ENCODE data around the gene SIL1.

SIL1 gene

GRCh38 chr5:138986186-138986800, 211.9 kb downstream of the SIL1 start:
- DNase-seq (ENCODE audit: extremely low read depth in 1 of 2, low read depth in 1 of 2) = no peak

GRCh38 chr5:138985683-138986082, 212.5 kb downstream of the SIL1 start:
- DNase-seq (ENCODE audit: extremely low read depth in 1 of 2, low read depth in 1 of 2) = no peak

- DNase-seq (ENCODE audit: extremely low read depth in 1 of 2, low read depth in 1 of 2) = no peak
Observed at GRCh38 chr5:138985256-138985655, 212.9 kb downstream of the SIL1 start.

- DNase-seq (ENCODE audit: extremely low read depth in 1 of 2, low read depth in 1 of 2) = no peak
Observed at GRCh38 chr5:138983984-138984383, 214.2 kb downstream of the SIL1 start.

- DNase-seq (ENCODE audit: extremely low read depth in 1 of 2, low read depth in 1 of 2) = no peak
Observed at GRCh38 chr5:138981586-138981985, 216.6 kb downstream of the SIL1 start.

- no peak for DNase-seq (ENCODE audit: extremely low read depth in 1 of 2, low read depth in 1 of 2)
Observed at GRCh38 chr5:138981131-138981530, 217.0 kb downstream of the SIL1 start.

- DNase-seq (ENCODE audit: extremely low read depth in 1 of 2, low read depth in 1 of 2) = no peak
Observed at GRCh38 chr5:138980441-138980840, 217.7 kb downstream of the SIL1 start.

GRCh38 chr5:138979684-138980280, 218.4 kb downstream of the SIL1 start:
- DNase-seq (ENCODE audit: extremely low read depth in 1 of 2, low read depth in 1 of 2) = peak in 1 of 2 donors; percentile 4

GRCh38 chr5:138978581-138978980, 219.6 kb downstream of the SIL1 start:
- DNase-seq (ENCODE audit: extremely low read depth in 1 of 2, low read depth in 1 of 2) = no peak

GRCh38 chr5:138978080-138978479, 220.1 kb downstream of the SIL1 start:
- DNase-seq (ENCODE audit: extremely low read depth in 1 of 2, low read depth in 1 of 2) = no peak

GRCh38 chr5:138975098-138975847, 222.9 kb downstream of the SIL1 start:
- DNase-seq (ENCODE audit: extremely low read depth in 1 of 2, low read depth in 1 of 2) = no peak

- DNase-seq (ENCODE audit: extremely low read depth in 1 of 2, low read depth in 1 of 2) = no peak
Observed at GRCh38 chr5:138974227-138975063, 223.7 kb downstream of the SIL1 start.

- DNase-seq (ENCODE audit: extremely low read depth in 1 of 2, low read depth in 1 of 2) = no peak
Observed at GRCh38 chr5:138972836-138973235, 225.3 kb downstream of the SIL1 start.

GRCh38 chr5:138972230-138972629, 225.9 kb downstream of the SIL1 start:
- DNase-seq (ENCODE audit: extremely low read depth in 1 of 2, low read depth in 1 of 2) = no peak

- no peak for DNase-seq (ENCODE audit: extremely low read depth in 1 of 2, low read depth in 1 of 2)
Observed at GRCh38 chr5:138969323-138970002, 228.7 kb downstream of the SIL1 start.

GRCh38 chr5:138968601-138969000, 229.6 kb downstream of the SIL1 start:
- no peak for DNase-seq (ENCODE audit: extremely low read depth in 1 of 2, low read depth in 1 of 2)

GRCh38 chr5:138967791-138968448, 230.2 kb downstream of the SIL1 start:
- DNase-seq (ENCODE audit: extremely low read depth in 1 of 2, low read depth in 1 of 2) = no peak

- no peak for DNase-seq (ENCODE audit: extremely low read depth in 1 of 2, low read depth in 1 of 2)
Observed at GRCh38 chr5:138966236-138966985, 231.8 kb downstream of the SIL1 start.

- no peak for DNase-seq (ENCODE audit: extremely low read depth in 1 of 2, low read depth in 1 of 2)
Observed at GRCh38 chr5:138965626-138966025, 232.5 kb downstream of the SIL1 start.

All from activated CD8-positive, alpha-beta memory T cell treated with anti-CD3 and anti-CD28 coated beads for 1 hour (primary cell).